ENCODE data around the gene NPAS2.

NPAS2 gene

GRCh38 chr2:100821911-100822265 is 1.9 kb downstream of the NPAS2 start:
- DNase-seq (ENCODE audit: low read depth) = no peak

- DNase-seq (ENCODE audit: low read depth) = peak; percentile 81
Observed at GRCh38 chr2:100822587-100823248, 2.8 kb downstream of the NPAS2 start.

GRCh38 chr2:100823665-100824438 is 3.9 kb downstream of the NPAS2 start:
- no peak for DNase-seq (ENCODE audit: low read depth)

- DNase-seq (ENCODE audit: low read depth) = no peak
Observed at GRCh38 chr2:100824842-100825241, 4.9 kb downstream of the NPAS2 start.

GRCh38 chr2:100826494-100826893 is 6.6 kb downstream of the NPAS2 start:
- no peak for DNase-seq (ENCODE audit: low read depth)

GRCh38 chr2:100831158-100831750 is 11.3 kb downstream of the NPAS2 start:
- peak; percentile 19 for DNase-seq (ENCODE audit: low read depth)

- no peak for DNase-seq (ENCODE audit: low read depth)
Observed at GRCh38 chr2:100831831-100832230, 11.9 kb downstream of the NPAS2 start.

- peak; percentile 79 for DNase-seq (ENCODE audit: low read depth)
Observed at GRCh38 chr2:100832885-100833284, 12.9 kb downstream of the NPAS2 start.

- no peak for DNase-seq (ENCODE audit: low read depth)
Observed at GRCh38 chr2:100833331-100833730, 13.4 kb downstream of the NPAS2 start.

GRCh38 chr2:100834221-100834620 is 14.3 kb downstream of the NPAS2 start:
- no peak for DNase-seq (ENCODE audit: low read depth)

GRCh38 chr2:100835006-100835659 is 15.2 kb downstream of the NPAS2 start:
- no peak for DNase-seq (ENCODE audit: low read depth)

- DNase-seq (ENCODE audit: low read depth) = no peak
Observed at GRCh38 chr2:100840519-100840918, 20.6 kb downstream of the NPAS2 start.

- DNase-seq (ENCODE audit: low read depth) = no peak
Observed at GRCh38 chr2:100842241-100842922, 22.4 kb downstream of the NPAS2 start.

- no peak for DNase-seq (ENCODE audit: low read depth)
Observed at GRCh38 chr2:100844514-100844913, 24.6 kb downstream of the NPAS2 start.

GRCh38 chr2:100845141-100845991 is 25.4 kb downstream of the NPAS2 start:
- DNase-seq (ENCODE audit: low read depth) = no peak

- no peak for DNase-seq (ENCODE audit: low read depth)
Observed at GRCh38 chr2:100846716-100847115, 26.8 kb downstream of the NPAS2 start.

- DNase-seq (ENCODE audit: low read depth) = no peak
Observed at GRCh38 chr2:100852447-100852846, 32.5 kb downstream of the NPAS2 start.

GRCh38 chr2:100852999-100853908 is 33.3 kb downstream of the NPAS2 start:
- no peak for DNase-seq (ENCODE audit: low read depth)

GRCh38 chr2:100853909-100854810 is 34.2 kb downstream of the NPAS2 start:
- DNase-seq (ENCODE audit: low read depth) = no peak
